ENCODE measurements around the gene SYDE2.

The SYDE2 gene

GRCh38 chr1:85168884-85169283 is 31.9 kb downstream of the SYDE2 start:
- Histone ChIP-seq H3K27me3 (ENCODE audit: low read depth, low read length) (no peaks in the 10 kb centered on the region), H3K9me3 (ENCODE audit: insufficient read depth, low read length) (no peaks in the 10 kb centered on the region)
- no peak for TF ChIP-seq EZH2phosphoT487 (IDR thresholded peaks at IDR 0.05; ENCODE audit: low read depth)
- TF ChIP-seq, protein P1, sequence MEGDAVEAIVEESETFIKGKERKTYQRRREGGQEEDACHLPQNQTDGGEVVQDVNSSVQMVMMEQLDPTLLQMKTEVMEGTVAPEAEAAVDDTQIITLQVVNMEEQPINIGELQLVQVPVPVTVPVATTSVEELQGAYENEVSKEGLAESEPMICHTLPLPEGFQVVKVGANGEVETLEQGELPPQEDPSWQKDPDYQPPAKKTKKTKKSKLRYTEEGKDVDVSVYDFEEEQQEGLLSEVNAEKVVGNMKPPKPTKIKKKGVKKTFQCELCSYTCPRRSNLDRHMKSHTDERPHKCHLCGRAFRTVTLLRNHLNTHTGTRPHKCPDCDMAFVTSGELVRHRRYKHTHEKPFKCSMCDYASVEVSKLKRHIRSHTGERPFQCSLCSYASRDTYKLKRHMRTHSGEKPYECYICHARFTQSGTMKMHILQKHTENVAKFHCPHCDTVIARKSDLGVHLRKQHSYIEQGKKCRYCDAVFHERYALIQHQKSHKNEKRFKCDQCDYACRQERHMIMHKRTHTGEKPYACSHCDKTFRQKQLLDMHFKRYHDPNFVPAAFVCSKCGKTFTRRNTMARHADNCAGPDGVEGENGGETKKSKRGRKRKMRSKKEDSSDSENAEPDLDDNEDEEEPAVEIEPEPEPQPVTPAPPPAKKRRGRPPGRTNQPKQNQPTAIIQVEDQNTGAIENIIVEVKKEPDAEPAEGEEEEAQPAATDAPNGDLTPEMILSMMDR (IDR thresholded peaks at IDR 0.05; ENCODE audit: low read depth, low read length) = no peak

GRCh38 chr1:85166351-85166750 is 34.5 kb downstream of the SYDE2 start:
- no peaks in the 10 kb centered on the region for H3K79me2 ChIP-seq (ENCODE audit: low read length)
- H3K4me2 ChIP-seq (ENCODE audit: low read length) = no peak overlapping the region
- H3K27ac ChIP-seq (ENCODE audit: low read length) = no peak overlapping the region
- no peak for TF ChIP-seq EZH2phosphoT487 (IDR thresholded peaks at IDR 0.05; ENCODE audit: low read depth)
- TF ChIP-seq, protein P1 (IDR thresholded peaks at IDR 0.05; ENCODE audit: low read depth, low read length) = no peak
- no peak overlapping the region for H3K4me3 ChIP-seq (ENCODE audit: low read length)
- H3K9me3 ChIP-seq (ENCODE audit: insufficient read depth, low read length) = no peaks in the 10 kb centered on the region
- no peak overlapping the region for H2AFZ ChIP-seq (ENCODE audit: low read depth, low read length)
- no peaks in the 10 kb centered on the region for H3K4me1 ChIP-seq (ENCODE audit: low read length)
- no peaks in the 10 kb centered on the region for H3K27me3 ChIP-seq (ENCODE audit: low read depth, low read length)
- H4K20me1 ChIP-seq (ENCODE audit: insufficient read depth, low read length) = no peaks in the 10 kb centered on the region
- no peaks in the 10 kb centered on the region for H3K36me3 ChIP-seq (replicated peaks; ENCODE audit: low read depth, low read length)
- H3K9ac ChIP-seq (ENCODE audit: low read length) = no peak overlapping the region

More at GRCh38 chr1:85168884-85169283, 31.9 kb downstream of the SYDE2 start:
- H3K36me3 ChIP-seq (replicated peaks; ENCODE audit: low read depth, low read length) = no peaks in the 10 kb centered on the region
- no peak overlapping the region for H2AFZ ChIP-seq (ENCODE audit: low read depth, low read length)
- H4K20me1 ChIP-seq (ENCODE audit: insufficient read depth, low read length) = no peaks in the 10 kb centered on the region
- no peaks in the 10 kb centered on the region for H3K4me1 ChIP-seq (ENCODE audit: low read length)
- no peaks in the 10 kb centered on the region for H3K79me2 ChIP-seq (ENCODE audit: low read length)
- no peak overlapping the region for H3K4me3 ChIP-seq (ENCODE audit: low read length)
- no peak overlapping the region for H3K27ac ChIP-seq (ENCODE audit: low read length)
- H3K9ac ChIP-seq (ENCODE audit: low read length) = no peak overlapping the region
- H3K4me2 ChIP-seq (ENCODE audit: low read length) = no peak overlapping the region

DNA sequence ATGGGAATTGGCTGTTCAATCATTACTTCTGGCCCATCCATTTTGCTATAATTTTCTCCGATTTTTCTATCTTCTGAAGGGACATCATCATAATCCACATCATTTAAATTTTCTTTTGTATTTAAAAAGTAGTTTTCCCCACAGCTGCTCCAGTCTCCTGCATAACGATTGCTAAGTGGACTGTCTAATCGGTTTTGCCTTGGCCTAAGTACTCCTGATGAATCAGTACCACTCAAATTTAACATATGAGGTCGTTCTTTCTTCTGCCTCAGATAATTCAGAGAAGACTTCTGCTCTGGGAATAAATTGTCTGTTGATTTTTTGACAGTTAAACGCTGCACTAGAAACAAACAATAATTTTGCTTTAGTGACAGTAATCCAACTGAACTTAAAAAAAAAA is 41.9 kb downstream of the SYDE2 start:
- Histone ChIP-seq H3K4me2 (ENCODE audit: low read length) (no peak overlapping the region), H3K9me3 (ENCODE audit: insufficient read depth, low read length) (no peaks in the 10 kb centered on the region), H3K27ac (ENCODE audit: low read length) (no peak overlapping the region), H4K20me1 (ENCODE audit: insufficient read depth, low read length) (no peaks in the 10 kb centered on the region), H3K4me3 (ENCODE audit: low read length) (no peak overlapping the region), H3K9ac (ENCODE audit: low read length) (no peak overlapping the region), H3K79me2 (ENCODE audit: low read length) (no peaks in the 10 kb centered on the region), H2AFZ (ENCODE audit: low read depth, low read length) (no peak overlapping the region), H3K36me3 (replicated peaks; ENCODE audit: low read depth, low read length) (no peaks in the 10 kb centered on the region), H3K27me3 (ENCODE audit: low read depth, low read length) (no peaks in the 10 kb centered on the region), H3K4me1 (ENCODE audit: low read length) (no peaks in the 10 kb centered on the region)
- TF ChIP-seq EZH2phosphoT487 (IDR thresholded peaks at IDR 0.05; ENCODE audit: low read depth) = no peak

GRCh38 chr1:85157436-85157835 is 43.4 kb downstream of the SYDE2 start:
- H3K4me1 ChIP-seq (ENCODE audit: low read length) = no peaks in the 10 kb centered on the region
- no peaks in the 10 kb centered on the region for H4K20me1 ChIP-seq (ENCODE audit: insufficient read depth, low read length)
- H2AFZ ChIP-seq (ENCODE audit: low read depth, low read length) = no peak overlapping the region
- no peaks in the 10 kb centered on the region for H3K79me2 ChIP-seq (ENCODE audit: low read length)
- H3K27ac ChIP-seq (ENCODE audit: low read length) = no peak overlapping the region
- H3K4me2 ChIP-seq (ENCODE audit: low read length) = no peak overlapping the region
- H3K4me3 ChIP-seq (ENCODE audit: low read length) = no peak overlapping the region
- H3K27me3 ChIP-seq (ENCODE audit: low read depth, low read length) = no peaks in the 10 kb centered on the region
- H3K9ac ChIP-seq (ENCODE audit: low read length) = no peak overlapping the region
- no peaks in the 10 kb centered on the region for H3K9me3 ChIP-seq (ENCODE audit: insufficient read depth, low read length)
- TF ChIP-seq EZH2phosphoT487 (IDR thresholded peaks at IDR 0.05; ENCODE audit: low read depth) = no peak
- TF ChIP-seq, protein P1 (IDR thresholded peaks at IDR 0.05; ENCODE audit: low read depth, low read length) = no peak
- H3K36me3 ChIP-seq (replicated peaks; ENCODE audit: low read depth, low read length) = no peaks in the 10 kb centered on the region
